ENCODE data around the gene FASN.

DNA sequence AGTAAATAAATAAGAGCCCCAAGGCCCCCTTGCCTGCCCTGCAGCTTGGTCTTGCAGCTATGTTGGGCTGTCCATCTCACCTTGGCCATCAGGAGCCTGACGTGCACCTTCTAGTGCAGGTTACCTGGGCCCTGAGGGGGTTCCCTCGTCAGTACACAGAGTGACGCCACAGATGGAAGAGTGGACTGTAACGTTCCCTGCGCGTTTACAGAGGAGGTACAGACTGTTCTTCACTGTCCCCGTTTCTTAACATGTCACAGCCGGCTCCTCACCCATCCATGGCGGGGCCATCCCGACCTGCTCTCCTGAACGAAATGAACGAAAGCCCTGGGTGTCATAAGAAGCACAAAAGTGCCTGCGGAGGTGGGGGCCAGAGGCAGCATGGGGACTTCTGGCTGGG, 15.9 kb upstream of the FASN start:
- TF ChIP-seq, protein P1, sequence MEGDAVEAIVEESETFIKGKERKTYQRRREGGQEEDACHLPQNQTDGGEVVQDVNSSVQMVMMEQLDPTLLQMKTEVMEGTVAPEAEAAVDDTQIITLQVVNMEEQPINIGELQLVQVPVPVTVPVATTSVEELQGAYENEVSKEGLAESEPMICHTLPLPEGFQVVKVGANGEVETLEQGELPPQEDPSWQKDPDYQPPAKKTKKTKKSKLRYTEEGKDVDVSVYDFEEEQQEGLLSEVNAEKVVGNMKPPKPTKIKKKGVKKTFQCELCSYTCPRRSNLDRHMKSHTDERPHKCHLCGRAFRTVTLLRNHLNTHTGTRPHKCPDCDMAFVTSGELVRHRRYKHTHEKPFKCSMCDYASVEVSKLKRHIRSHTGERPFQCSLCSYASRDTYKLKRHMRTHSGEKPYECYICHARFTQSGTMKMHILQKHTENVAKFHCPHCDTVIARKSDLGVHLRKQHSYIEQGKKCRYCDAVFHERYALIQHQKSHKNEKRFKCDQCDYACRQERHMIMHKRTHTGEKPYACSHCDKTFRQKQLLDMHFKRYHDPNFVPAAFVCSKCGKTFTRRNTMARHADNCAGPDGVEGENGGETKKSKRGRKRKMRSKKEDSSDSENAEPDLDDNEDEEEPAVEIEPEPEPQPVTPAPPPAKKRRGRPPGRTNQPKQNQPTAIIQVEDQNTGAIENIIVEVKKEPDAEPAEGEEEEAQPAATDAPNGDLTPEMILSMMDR (conservative IDR thresholded peaks at IDR 0.05 in 1 of 2, IDR thresholded peaks at IDR 0.05 in 1 of 2; ENCODE audit: low read depth in 1 of 2, low read length in 2 of 2): no peak
- no peak for TF ChIP-seq EZH2 (IDR thresholded peaks at IDR 0.05; ENCODE audit: low read length, missing control alignments)
